Mammary epithelial cell (primary cell): ENCODE results near the gene MED12L.

Experiments
- CTCF ChIP-seq, 2 donors: IDR thresholded peaks in 1 of 2; conservative IDR thresholded peaks in 1 of 2; 2 replicates each; pipeline ENCODE4 v1.5.1; 2011 to 2012; ENCODE audit warnings: inconsistent platforms in 2 of 2, low read length in 2 of 2, mild to moderate bottlenecking in 2 of 2, control low read depth in 1 of 2, low read depth in 1 of 2; ENCODE audit not compliant: insufficient read depth in 1 of 2; ENCODE audit errors: extremely low read depth in 1 of 2
- EZH2 ChIP-seq: IDR thresholded peaks from 2 replicates; pipeline ENCODE4 v1.6.1; 2012; ENCODE audit warnings: low read length, inconsistent platforms, borderline replicate concordance

- TF ChIP-seq CTCF (conservative IDR thresholded peaks at IDR 0.05 in 1 of 2, IDR thresholded peaks at IDR 0.05 in 1 of 2; ENCODE audit: extremely low read depth in 1 of 2, insufficient read depth in 1 of 2, low read depth in 1 of 2, low read length in 2 of 2) (no peak), EZH2 (no peak)
Observed at GRCh38 chr3:151275091-151275490, 189.6 kb downstream of the MED12L start.
